IMR-90 (cell line): ENCODE measurements around the gene ANKDD1B. TPM values are rescaled to one million over a fixed set of nuclear protein-coding genes. Genes with fewer than 3 reads are reported as not detected.

Source experiments
- ATAC-seq: fragments of 200-7000 bp; cut with Tn5 transposase; 2 replicates; pipeline ENCODE4 v1.9.1; 2020; ENCODE audit warnings: low read depth, mild to moderate bottlenecking, moderate library complexity
- BruUV-seq: library from RNA; stranded (reverse); fragments of 400-500 nt; replicated peaks from 2 replicates; lab custom pipeline; 2021; lab: Mats Ljungman, UMichigan
- CTCF ChIA-PET: fragments of 300-600 bp; formaldehyde crosslinking; extraction: SDS; loops from one replicate; lab custom pipeline; 2021; ENCODE audit warnings: antibody characterized with exemption; lab: Yijun Ruan, JAX
- POLR2A ChIA-PET: fragments of 300-600 bp; sonication (Branson Sonifier 250); formaldehyde crosslinking; loops from one replicate; lab custom pipeline; 2022; ENCODE audit warnings: antibody characterized with exemption; ENCODE audit not compliant: unreplicated experiment; lab: Charles Lee
- DNase-seq: peaks from one replicate; pipeline ENCODE4 v3.0.0; 2013
- H2AFZ ChIP-seq: replicated peaks from 2 replicates; pipeline ENCODE3; 2013; ENCODE audit warnings: low read length, mild to moderate bottlenecking; ENCODE audit not compliant: poor library complexity
- H2AK5ac ChIP-seq: 2 replicates; pipeline ENCODE4 v1.6.1; 2013; ENCODE audit warnings: low read depth, low read length, inconsistent platforms
- H2AK9ac ChIP-seq: replicated peaks from 2 replicates; pipeline ENCODE3; 2013; ENCODE audit warnings: mild to moderate bottlenecking, low read depth, low read length, moderate library complexity; ENCODE audit not compliant: poor library complexity
- H2BK120ac ChIP-seq: 2 replicates; pipeline ENCODE4 v1.6.1; 2013; ENCODE audit warnings: low read depth, low read length, inconsistent platforms
- H2BK15ac ChIP-seq: 3 replicates; pipeline ENCODE4 v1.6.1; 2013; ENCODE audit warnings: low read depth, low read length, inconsistent platforms
- H2BK20ac ChIP-seq: 2 replicates; pipeline ENCODE4 v1.6.1; 2013; ENCODE audit warnings: low read depth, mild to moderate bottlenecking, inconsistent platforms, low read length, moderate library complexity
- H2BK5ac ChIP-seq: 2 replicates; pipeline ENCODE4 v1.6.1; 2013; ENCODE audit warnings: mild to moderate bottlenecking, low read depth, low read length, inconsistent platforms; ENCODE audit not compliant: poor library complexity, severe bottlenecking
- H3K14ac ChIP-seq: replicated peaks from 2 replicates; pipeline ENCODE4 v1.6.1; 2013; ENCODE audit warnings: low read depth, low read length, inconsistent platforms
- H3K18ac ChIP-seq: 2 replicates; pipeline ENCODE4 v1.6.1; 2013; ENCODE audit warnings: low read depth, low read length, control low read depth
- H3K23ac ChIP-seq: 2 replicates; pipeline ENCODE4 v1.6.1; 2013; ENCODE audit warnings: low read depth, low read length, inconsistent platforms
- H3K27ac ChIP-seq: 2 replicates; pipeline ENCODE4 v1.5.1; 2013; ENCODE audit warnings: mild to moderate bottlenecking, control low read depth, low read length; ENCODE audit not compliant: insufficient read depth
- H3K27me3 ChIP-seq: 2 replicates; pipeline ENCODE4 v1.6.1; 2013; ENCODE audit warnings: low read length; ENCODE audit not compliant: control insufficient read depth, insufficient read depth
- H3K36me3 ChIP-seq: 2 replicates; pipeline ENCODE4 v1.6.1; 2013; ENCODE audit warnings: low read length, mixed read lengths; ENCODE audit not compliant: control insufficient read depth, insufficient read depth
- H3K4ac ChIP-seq: 2 replicates; pipeline ENCODE4 v1.6.1; 2013; ENCODE audit warnings: low read depth, low read length, inconsistent platforms
- H3K4me1 ChIP-seq: 2 replicates; pipeline ENCODE4 v1.6.1; 2013; ENCODE audit warnings: low read length, mixed read lengths; ENCODE audit not compliant: control insufficient read depth, insufficient read depth
- H3K4me2 ChIP-seq: 2 replicates; pipeline ENCODE4 v1.6.1; 2013; ENCODE audit warnings: low read depth, mild to moderate bottlenecking, control low read depth, low read length, moderate library complexity
- H3K4me3 ChIP-seq: 2 replicates; pipeline ENCODE4 v1.5.1; 2013; ENCODE audit warnings: low read depth, mild to moderate bottlenecking, control low read depth, low read length, moderate library complexity; ENCODE audit not compliant: insufficient read depth
- H3K56ac ChIP-seq: 2 replicates; pipeline ENCODE4 v1.6.1; 2013; ENCODE audit warnings: low read length, inconsistent platforms; ENCODE audit not compliant: insufficient read depth; ENCODE audit errors: extremely low read depth
- H3K79me1 ChIP-seq, 2 experiments: 2 replicates each; pipeline ENCODE4 v1.6.1; 2013; ENCODE audit warnings: low read length in 2 of 2, inconsistent platforms in 1 of 2, low read depth in 1 of 2
- H3K9ac ChIP-seq: 2 replicates; pipeline ENCODE4 v1.6.1; 2013; ENCODE audit warnings: low read depth, low read length, control low read depth
- H3K9me1 ChIP-seq: 2 replicates; pipeline ENCODE4 v1.6.1; 2013; ENCODE audit warnings: low read length, inconsistent platforms; ENCODE audit not compliant: insufficient read depth
- H3K9me3 ChIP-seq: 2 replicates; pipeline ENCODE4 v1.6.1; 2013; ENCODE audit warnings: low read length; ENCODE audit not compliant: control insufficient read depth, insufficient read depth
- H4K20me1 ChIP-seq: 2 replicates; pipeline ENCODE4 v1.6.1; 2013; ENCODE audit warnings: low read length, inconsistent platforms; ENCODE audit not compliant: insufficient read depth
- H4K5ac ChIP-seq: 2 replicates; pipeline ENCODE4 v1.6.1; 2013; ENCODE audit warnings: mild to moderate bottlenecking, low read depth, low read length, control low read depth
- H4K8ac ChIP-seq, 2 experiments: 2 replicates each; pipeline ENCODE4 v1.6.1; 2013; ENCODE audit warnings: low read depth in 2 of 2, low read length in 2 of 2, control low read depth in 1 of 2, inconsistent platforms in 1 of 2
- H4K91ac ChIP-seq: 2 replicates; pipeline ENCODE4 v1.6.1; 2013; ENCODE audit warnings: low read depth, low read length, inconsistent platforms; ENCODE audit not compliant: insufficient read depth
- BHLHE40 ChIP-seq: fragments of 150-350 bp; IDR thresholded peaks from 2 replicates; pipeline ENCODE4 v1.6.1; 2016; ENCODE audit warnings: mild to moderate bottlenecking, low read depth, low read length
- CEBPB ChIP-seq: IDR thresholded peaks from 2 replicates; pipeline ENCODE4 v1.6.1; 2012; ENCODE audit warnings: low read depth, low read length, improper control_type of control experiment
- CHD1 ChIP-seq: IDR thresholded peaks from 2 replicates; pipeline ENCODE4 v1.6.1; 2012; ENCODE audit warnings: low read depth, low read length, improper control_type of control experiment
- CTCF ChIP-seq: conservative IDR thresholded peaks from 2 replicates; pipeline ENCODE4 v1.5.1; 2012; ENCODE audit warnings: mild to moderate bottlenecking, low read depth, low read length, improper control_type of control experiment
- ELK1 ChIP-seq: fragments of 150-350 bp; IDR thresholded peaks from 2 replicates; pipeline ENCODE4 v1.6.1; 2016; ENCODE audit warnings: low read depth, mild to moderate bottlenecking, low read length, moderate library complexity, borderline replicate concordance
- FOS ChIP-seq: fragments of 150-350 bp; IDR thresholded peaks from 2 replicates; pipeline ENCODE4 v1.6.1; 2016; ENCODE audit warnings: low read depth, low read length
- MAFK ChIP-seq: IDR thresholded peaks from 2 replicates; pipeline ENCODE4 v1.6.1; 2012; ENCODE audit warnings: low read depth, low read length, improper control_type of control experiment
- MAZ ChIP-seq: IDR thresholded peaks from 2 replicates; pipeline ENCODE4 v1.6.1; 2012; ENCODE audit warnings: low read depth, mild to moderate bottlenecking, low read length, improper control_type of control experiment, moderate library complexity, borderline replicate concordance
- MXI1 ChIP-seq: IDR thresholded peaks from 2 replicates; pipeline ENCODE4 v1.6.1; 2012; ENCODE audit warnings: low read depth, mild to moderate bottlenecking, low read length, moderate library complexity, borderline replicate concordance
- NFE2L2 ChIP-seq: fragments of 150-350 bp; IDR thresholded peaks from 2 replicates; pipeline ENCODE4 v1.6.1; 2016; ENCODE audit warnings: low read depth, mild to moderate bottlenecking, low read length
- POLR2A ChIP-seq: IDR thresholded peaks from 2 replicates; pipeline ENCODE4 v1.6.1; 2012; ENCODE audit warnings: mild to moderate bottlenecking, low read depth, low read length
- RAD21 ChIP-seq: IDR thresholded peaks from 2 replicates; pipeline ENCODE4 v1.6.1; 2012; ENCODE audit warnings: low read length, improper control_type of control experiment
- RCOR1 ChIP-seq: IDR thresholded peaks from 2 replicates; pipeline ENCODE4 v1.6.1; 2012; ENCODE audit warnings: mild to moderate bottlenecking, low read length, improper control_type of control experiment; ENCODE audit not compliant: insufficient replicate concordance
- RFX5 ChIP-seq: IDR thresholded peaks from 2 replicates; pipeline ENCODE4 v1.8.0; 2012; ENCODE audit warnings: low read depth, mild to moderate bottlenecking, low read length, moderate library complexity
- SMC3 ChIP-seq: fragments of 150-350 bp; IDR thresholded peaks from 2 replicates; pipeline ENCODE4 v1.6.1; 2016; ENCODE audit warnings: low read depth, mild to moderate bottlenecking, antibody characterized with exemption, low read length, moderate library complexity
- USF2 ChIP-seq: fragments of 150-350 bp; IDR thresholded peaks from 2 replicates; pipeline ENCODE4 v1.6.1; 2017; ENCODE audit warnings: mild to moderate bottlenecking, antibody characterized with exemption, low read length, low read depth
- dilution Hi-C: fragments of 300-500 bp; cut with HindIII; formaldehyde crosslinking; loops from one replicate; pipeline ENCODE4 v1.14.3; 2018; ENCODE audit warnings: low sequenced_read_pairs; ENCODE audit not compliant: unreplicated experiment
- in situ Hi-C: fragments of 300-500 bp; cut with MboI; formaldehyde crosslinking; loops from 3 replicates; pipeline ENCODE4 v1.14.3; 2019; ENCODE audit warnings: low sequenced_read_pairs, inconsistent platforms, mixed read lengths
- intact Hi-C: fragments of 100-400 bp; cut with micrococcal nuclease; formaldehyde crosslinking; loops from 2 replicates; pipeline ENCODE4 v1.10.0; 2022
- polyA plus RNA-seq, 3 experiments: library from polyadenylated mRNA; depleted of rRNA; stranded (reverse); fragments of >200 nt; gene quantifications; 2 replicates each; pipeline ENCODE4 v1.2.3, GENCODE V29; 2012; ENCODE audit warnings: low replicate concordance in 1 of 3
- total RNA-seq: library from RNA; depleted of rRNA; stranded (reverse); fragments of >200 nt; gene quantifications from 2 replicates; pipeline ENCODE4 v1.2.3, GENCODE V29; 2012

Gene ANKDD1B
- total and polyA plus RNA-seq, 2 of the 4 experiments (the other 2 are of a cell fraction) = 0.24 TPM; not detected in 1

- Histone ChIP-seq H3K27me3 (no peaks in the 10 kb centered on the region), H3K9ac (no peak overlapping the region), H2BK15ac (no peak overlapping the region), H3K4me2 (no peak overlapping the region), H3K79me1 (no peaks in the 10 kb centered on the region), H3K9me3 (no peaks in the 10 kb centered on the region), H3K4me1 (peaks cover 2% of the 10 kb centered on the region; the same call in 1 of the 2 replicates), H3K56ac (no peak overlapping the region), H2AK5ac (no peak overlapping the region), H2AK9ac (no peak overlapping the region), H3K4me3 (no peak overlapping the region), H2BK20ac (no peak overlapping the region), H4K91ac (no peak overlapping the region), H3K18ac (no peak overlapping the region), H3K14ac (no peak overlapping the region), H2BK120ac (no peak overlapping the region), H2AFZ (no peak overlapping the region), H3K4ac (no peak overlapping the region), H3K9me1 (peaks cover 2% of the 10 kb centered on the region; the same call in 1 of the 2 replicates), H3K36me3 (no peaks in the 10 kb centered on the region), H4K8ac (no peak overlapping the region), H4K20me1 (no peaks in the 10 kb centered on the region), H3K27ac (no peak overlapping the region), H4K5ac (no peak overlapping the region), H3K23ac (no peak overlapping the region), H2BK5ac (no peak overlapping the region)
- DNase-seq = no peak
- BruUV-seq = no TSS peak
- POLR2A ChIA-PET = no interaction called here
- intact Hi-C loops (no loop called here), dilution Hi-C loops (no loop called here), in situ Hi-C loops (no loop called here)
- CTCF ChIA-PET = no interaction called here
- TF ChIP-seq MAZ = no peak
- no peak for TF ChIP-seq RFX5
- no peak for TF ChIP-seq BHLHE40
- TF ChIP-seq POLR2A = no peak
- no peak for TF ChIP-seq MXI1
- TF ChIP-seq ELK1 = no peak
- TF ChIP-seq USF2 = no peak
- no peak for TF ChIP-seq RAD21
- TF ChIP-seq FOS = no peak
- no peak for TF ChIP-seq CTCF
- TF ChIP-seq CEBPB = no peak
- TF ChIP-seq NFE2L2 = no peak
- TF ChIP-seq RCOR1 = no peak
- TF ChIP-seq MAFK = no peak
- no peak for TF ChIP-seq SMC3
- no peak for TF ChIP-seq CHD1
- ATAC-seq = no peak
Observed at GRCh38 chr5:75626959-75627358, 15.7 kb downstream of the ANKDD1B start.
